MV-4-11 (cell line): ENCODE data around the gene FRS2.
"Not testable (repeated sequence)": the region's sequence is repeated elsewhere in the genome, so short reads cannot be mapped to it uniquely, and the experiment has no call there.

Experiments
- DNase-seq: peaks from one replicate; lab custom pipeline; 2025; lab: John Stamatoyannopoulos, UW

The FRS2 gene

GRCh38 chr12:69580074-69580473 is 109.9 kb downstream of the FRS2 start:
- peak; percentile 12 for DNase-seq

DNA sequence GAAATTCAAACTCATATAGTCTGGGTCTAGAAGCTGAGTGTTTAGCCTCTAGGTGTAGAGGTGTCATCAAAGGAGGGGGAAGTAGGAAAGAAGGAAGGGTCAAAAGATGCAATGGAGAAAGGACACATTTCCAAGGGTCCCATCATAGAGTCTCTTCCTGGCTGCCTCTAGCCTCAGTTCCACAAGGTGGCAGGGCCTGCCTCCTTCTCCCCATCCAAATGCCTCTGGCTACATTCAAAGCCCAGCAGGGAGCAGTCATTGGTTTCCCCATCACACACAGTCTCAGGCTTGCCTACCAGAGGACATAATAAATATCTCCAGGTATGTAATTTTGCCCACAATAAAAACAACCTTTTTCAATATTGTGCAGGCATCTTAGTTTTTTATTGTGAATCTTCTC is 113.0 kb downstream of the FRS2 start:
- DNase-seq: peak; percentile 8

- peak; percentile 96 for DNase-seq
Observed at GRCh38 chr12:69585189-69586062, 115.2 kb downstream of the FRS2 start, which contains the start of gene CCT2. TSS of gene CCT2 (plus strand) at chr12:69585459. CDS start at chr12:69585522, 63 bp downstream.

DNA sequence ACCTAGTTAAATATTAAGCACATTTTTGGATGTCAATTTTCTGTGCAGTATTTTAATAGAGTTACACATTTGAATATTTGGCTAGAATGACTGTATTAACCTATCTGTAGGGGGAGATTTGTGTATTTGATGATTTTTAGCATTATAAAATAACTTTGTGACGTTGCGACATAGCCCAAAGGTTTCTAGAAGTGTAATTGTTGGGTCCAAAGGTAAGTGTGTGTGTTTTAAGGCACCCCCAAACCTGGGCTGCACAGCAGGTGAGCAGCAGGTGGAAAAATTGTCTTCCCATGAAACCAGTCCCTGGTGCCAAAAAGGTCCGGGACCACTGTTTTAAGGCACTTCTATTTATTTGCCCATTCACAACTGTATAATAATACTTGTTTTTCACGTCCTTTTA is 118.3 kb downstream of the FRS2 start:
- no peak for DNase-seq

DNA sequence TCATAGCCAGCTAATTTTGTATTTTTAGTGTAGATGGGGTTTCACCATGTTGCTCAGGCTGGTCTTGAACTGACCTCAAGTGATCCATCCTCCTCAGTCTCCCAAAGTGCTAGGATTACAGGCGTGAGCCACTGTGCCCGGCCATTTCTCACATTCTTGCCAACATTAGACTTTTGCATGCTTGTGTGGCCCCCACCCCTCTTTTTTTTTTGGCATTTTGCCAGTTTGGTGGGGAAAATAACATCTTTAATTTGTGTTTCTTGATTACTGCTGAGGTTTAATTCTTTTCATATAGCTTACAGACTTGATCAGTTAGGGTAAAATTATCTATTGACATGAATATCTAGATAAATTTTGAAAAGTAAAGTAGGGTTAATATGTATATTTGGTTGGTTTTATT is 118.9 kb downstream of the FRS2 start:
- DNase-seq: no peak

DNA sequence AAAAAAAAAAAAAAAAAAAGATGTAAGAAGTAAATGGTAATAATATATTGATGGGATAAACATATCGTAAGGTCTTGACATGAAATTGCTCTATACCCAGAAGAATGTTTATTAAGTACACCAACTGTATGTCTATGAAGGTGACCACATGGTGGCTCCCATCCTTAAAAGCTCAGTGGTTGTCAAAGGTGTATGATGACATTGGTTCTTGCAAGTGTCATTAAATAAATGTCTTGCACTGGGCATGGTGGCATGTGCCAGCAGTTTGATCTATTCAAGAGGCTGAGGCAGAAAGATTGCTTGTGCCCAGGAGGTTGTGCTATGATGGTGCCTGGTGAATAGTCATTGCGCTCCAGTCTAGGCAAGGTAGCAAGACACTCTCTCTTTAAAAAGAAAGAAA is 125.5 kb downstream of the FRS2 start:
- no peak for DNase-seq

- no peak for DNase-seq
Observed at GRCh38 chr12:69598174-69598753, 128.1 kb downstream of the FRS2 start.

DNA sequence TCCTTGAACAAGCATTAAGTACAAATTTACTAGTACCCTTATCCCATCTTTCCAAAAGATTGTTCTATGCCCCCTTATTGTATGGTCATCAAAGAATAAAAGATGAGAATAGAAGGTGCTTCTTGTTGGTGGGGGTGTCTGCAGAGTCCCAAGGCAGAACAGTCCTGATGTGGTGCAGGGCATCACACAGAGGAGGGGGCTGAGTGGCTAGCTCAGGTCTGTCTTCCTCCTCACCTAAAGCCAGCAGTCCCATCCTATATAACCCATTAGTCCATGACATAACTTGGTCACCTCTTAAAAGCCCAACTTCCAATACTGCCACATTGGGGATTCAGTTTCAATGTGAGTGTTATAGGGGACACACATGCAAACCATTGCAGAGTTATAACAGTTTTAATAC is 130.6 kb downstream of the FRS2 start:
- no peak for DNase-seq

GRCh38 chr12:69601962-69602685 is 131.9 kb downstream of the FRS2 start:
- no peak for DNase-seq

GRCh38 chr12:69602954-69603353 is 132.8 kb downstream of the FRS2 start:
- no peak for DNase-seq

GRCh38 chr12:69603556-69603955 is 133.4 kb downstream of the FRS2 start:
- DNase-seq: not testable (repeated sequence)

DNA sequence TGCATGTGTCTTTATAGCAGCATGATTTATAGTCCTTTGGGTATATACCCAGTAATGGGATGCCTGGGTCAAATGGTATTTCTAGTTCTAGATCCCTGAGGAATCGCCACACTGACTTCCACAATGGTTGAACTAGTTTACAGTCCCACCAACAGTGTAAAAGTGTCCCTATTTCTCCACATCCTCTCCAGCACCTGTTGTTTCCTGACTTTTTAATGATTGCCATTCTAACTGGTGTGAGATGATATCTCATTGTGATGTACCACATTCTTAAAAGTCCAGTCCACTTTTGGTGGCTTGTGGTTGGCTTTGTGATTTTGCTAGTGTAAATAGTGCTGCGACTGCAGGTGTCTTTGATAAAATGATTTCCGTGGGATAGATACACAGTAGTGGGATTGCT is 134.1 kb downstream of the FRS2 start:
- not testable (repeated sequence) for DNase-seq

- peak; percentile 3 for DNase-seq
Observed at GRCh38 chr12:69608114-69608513, 137.9 kb downstream of the FRS2 start.

GRCh38 chr12:69610126-69610525 is 139.9 kb downstream of the FRS2 start:
- DNase-seq: no peak

- DNase-seq: no peak
Observed at GRCh38 chr12:69610729-69611128, 140.5 kb downstream of the FRS2 start, which contains the start of gene LRRC10. TSS of gene LRRC10 (minus strand) at chr12:69610907. CDS start at chr12:69610838, 69 bp downstream.

GRCh38 chr12:69613351-69613750 is 143.2 kb downstream of the FRS2 start:
- DNase-seq: no peak

DNA sequence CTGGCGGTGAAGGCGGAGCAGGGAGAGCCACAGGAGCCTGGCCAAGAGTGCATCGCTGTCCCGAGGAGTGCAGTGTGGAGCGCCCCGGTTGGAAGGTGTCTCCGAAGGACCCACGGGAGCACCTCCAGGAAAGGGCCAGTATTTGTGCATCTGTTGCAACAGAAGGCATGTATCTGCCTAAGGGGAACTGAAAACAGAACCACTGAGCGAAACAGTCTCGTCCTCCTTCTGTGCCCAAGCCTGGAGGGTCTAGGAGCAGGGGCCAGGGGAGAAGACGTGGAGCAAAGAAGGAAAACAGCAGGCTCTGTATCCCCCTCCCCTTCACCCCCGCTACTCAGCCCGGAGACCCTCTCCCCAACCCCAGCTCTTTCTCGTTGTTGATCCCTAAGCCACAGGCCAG is 145.8 kb downstream of the FRS2 start:
- DNase-seq: peak; percentile 61

DNA sequence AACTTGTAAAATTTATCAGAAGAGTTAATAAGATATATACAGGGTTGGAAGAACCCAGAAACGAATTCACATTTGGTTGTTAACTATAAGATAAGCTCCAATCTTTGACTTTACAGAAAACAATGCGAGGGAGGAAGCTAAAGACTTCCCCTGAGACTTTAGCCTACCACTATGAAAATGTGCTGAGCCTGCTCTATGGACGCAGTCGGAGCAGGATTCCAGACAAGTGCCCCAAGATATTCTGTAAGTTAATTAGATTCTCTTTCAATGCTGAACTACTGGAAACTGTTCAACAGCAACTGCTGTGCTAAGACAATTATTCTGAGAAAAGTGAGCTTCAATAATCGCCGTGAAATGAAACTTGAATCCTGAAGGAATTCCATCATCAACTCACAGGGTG is 148.9 kb downstream of the FRS2 start:
- no peak for DNase-seq

- DNase-seq: no peak
Observed at GRCh38 chr12:69620077-69620476, 149.9 kb downstream of the FRS2 start.

GRCh38 chr12:69620921-69621320 is 150.7 kb downstream of the FRS2 start:
- no peak for DNase-seq

DNA sequence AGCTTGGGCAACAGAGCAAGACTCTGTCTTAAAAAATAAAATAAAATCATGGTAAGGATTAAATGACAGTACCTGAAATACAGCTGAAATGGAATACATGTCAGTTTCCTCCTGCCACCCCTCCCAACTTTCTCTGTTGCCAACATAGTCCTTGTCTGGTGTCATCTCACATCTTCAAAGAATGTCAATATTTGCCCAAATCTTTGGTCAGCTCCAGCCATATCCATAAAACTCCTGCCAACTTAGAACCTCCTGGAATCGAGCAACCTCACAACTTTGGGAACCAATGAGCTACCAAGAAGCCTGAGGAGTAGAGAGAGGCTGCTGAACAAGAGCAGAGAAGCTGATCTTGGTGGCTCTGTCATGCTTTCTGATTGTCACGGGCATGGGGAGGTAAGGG is 151.4 kb downstream of the FRS2 start:
- no peak for DNase-seq

GRCh38 chr12:69623970-69624369 is 153.8 kb downstream of the FRS2 start:
- no peak for DNase-seq

DNA sequence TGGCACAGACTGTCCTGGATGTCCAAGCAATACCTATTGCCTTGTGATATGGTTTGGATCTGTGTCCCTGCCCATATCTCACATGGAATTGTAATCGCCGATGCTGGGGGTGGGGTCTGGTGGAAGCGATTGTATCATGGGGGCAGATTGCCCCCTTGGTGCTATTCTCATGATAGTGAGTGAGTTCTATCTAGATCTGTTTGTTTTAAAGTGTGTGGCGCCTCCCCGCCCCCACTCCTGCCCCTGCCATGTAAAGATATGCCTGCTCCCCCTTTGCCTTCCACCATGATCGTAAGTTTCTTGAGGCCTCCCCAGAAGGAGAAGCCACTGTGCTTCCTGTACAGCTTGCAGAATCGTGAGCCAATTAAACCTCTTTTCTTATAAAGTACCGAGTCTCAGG is 157.3 kb downstream of the FRS2 start:
- DNase-seq: no peak
